ENCODE data around the gene COPS7A.

COPS7A gene

DNA sequence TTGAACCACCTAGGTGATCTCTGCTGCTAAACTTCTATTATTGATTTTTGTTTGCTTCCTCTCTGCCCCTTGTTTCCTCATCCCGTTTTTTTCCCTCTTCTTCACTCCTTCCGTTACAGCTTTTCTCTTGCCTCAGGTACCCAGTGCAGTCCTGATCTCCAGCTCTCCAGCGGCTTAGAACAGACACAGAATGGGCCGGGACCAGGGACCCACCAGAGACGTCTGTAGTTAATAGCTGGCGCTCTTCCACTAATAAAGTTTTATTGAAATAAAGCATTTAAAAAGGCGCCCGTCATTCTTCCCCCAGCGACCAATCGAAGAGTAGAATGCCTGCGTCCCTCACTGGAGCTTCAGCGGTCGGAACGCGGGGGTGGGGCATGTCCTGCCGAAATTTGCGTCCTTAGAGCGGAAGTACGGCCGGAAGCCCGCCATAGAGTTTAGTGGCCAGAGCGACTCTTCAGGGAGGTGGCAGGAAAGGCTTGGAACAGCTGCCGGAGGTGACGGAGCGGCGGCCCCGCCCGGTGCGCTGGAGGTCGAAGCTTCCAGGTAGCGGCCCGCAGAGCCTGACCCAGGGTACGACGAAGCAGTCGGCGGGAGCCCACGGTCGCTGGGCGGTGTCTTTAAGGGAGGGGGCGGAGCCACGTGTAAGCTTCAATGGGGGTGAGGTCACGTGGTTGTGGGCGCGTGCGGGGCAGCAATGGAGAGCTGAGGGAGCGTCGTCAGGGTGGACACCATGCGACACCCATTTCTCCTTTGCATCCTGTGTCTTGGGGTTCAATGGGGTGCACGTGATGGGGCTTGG lies at the start of gene COPS7A:
COPS7A (plus strand) TSS at position 440 of the 802 bp plus-strand sequence. CDS start 611 bp downstream, outside the sequence.
- peak; percentile 99 for DNase-seq (ENCODE audit: low spot score)

- DNase-seq (ENCODE audit: low spot score), result no peak
Measured at GRCh38 chr12:6676962-6677361, 46.9 kb upstream of the COPS7A start.

DNA sequence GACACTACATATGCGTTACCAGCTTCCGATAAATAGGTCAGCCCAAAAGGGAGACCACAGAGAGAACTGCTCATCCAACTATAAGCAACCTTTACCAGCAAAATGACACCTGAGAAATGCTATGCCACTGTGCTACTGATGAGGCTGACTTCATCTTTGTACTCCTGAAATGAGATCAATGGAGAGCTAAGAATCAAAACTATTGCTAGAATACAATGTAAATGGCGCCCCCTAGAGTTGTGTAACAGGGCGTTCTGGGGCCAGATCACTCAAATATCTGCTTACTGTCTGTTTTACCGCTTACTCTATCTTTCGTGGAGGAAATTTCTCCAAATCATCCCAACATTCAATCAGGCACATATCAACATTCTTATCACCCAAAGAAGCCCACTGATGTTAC lies 39.2 kb upstream of the COPS7A start:
- no peak for DNase-seq (ENCODE audit: low spot score)

- DNase-seq (ENCODE audit: low spot score), result no peak
Measured at GRCh38 chr12:6685814-6686213, 38.0 kb upstream of the COPS7A start.

DNA sequence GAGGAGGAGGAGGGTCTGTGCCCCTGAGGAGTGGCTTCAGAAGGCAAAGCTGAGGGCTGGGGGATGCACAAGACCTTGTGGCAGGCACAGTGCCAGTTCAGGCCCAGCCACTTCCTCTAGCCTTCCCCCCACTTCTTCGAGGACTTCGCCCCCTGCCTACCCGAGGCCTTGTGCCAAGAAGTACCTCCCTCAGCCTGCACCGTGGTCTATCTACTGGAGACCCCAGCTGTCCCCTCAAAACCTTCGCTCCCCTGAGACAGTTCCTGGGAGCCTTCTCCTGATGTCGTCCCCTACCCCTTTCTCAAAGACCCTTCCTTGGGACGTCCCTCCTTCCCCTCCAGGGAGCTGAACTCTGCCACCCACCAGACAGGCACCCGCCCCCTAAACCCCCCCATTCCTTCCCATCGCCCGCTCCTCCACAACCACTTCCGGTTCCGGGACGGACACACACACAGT lies 35.3 kb upstream of the COPS7A start:
- DNase-seq (ENCODE audit: low spot score), result peak; percentile 92

DNA sequence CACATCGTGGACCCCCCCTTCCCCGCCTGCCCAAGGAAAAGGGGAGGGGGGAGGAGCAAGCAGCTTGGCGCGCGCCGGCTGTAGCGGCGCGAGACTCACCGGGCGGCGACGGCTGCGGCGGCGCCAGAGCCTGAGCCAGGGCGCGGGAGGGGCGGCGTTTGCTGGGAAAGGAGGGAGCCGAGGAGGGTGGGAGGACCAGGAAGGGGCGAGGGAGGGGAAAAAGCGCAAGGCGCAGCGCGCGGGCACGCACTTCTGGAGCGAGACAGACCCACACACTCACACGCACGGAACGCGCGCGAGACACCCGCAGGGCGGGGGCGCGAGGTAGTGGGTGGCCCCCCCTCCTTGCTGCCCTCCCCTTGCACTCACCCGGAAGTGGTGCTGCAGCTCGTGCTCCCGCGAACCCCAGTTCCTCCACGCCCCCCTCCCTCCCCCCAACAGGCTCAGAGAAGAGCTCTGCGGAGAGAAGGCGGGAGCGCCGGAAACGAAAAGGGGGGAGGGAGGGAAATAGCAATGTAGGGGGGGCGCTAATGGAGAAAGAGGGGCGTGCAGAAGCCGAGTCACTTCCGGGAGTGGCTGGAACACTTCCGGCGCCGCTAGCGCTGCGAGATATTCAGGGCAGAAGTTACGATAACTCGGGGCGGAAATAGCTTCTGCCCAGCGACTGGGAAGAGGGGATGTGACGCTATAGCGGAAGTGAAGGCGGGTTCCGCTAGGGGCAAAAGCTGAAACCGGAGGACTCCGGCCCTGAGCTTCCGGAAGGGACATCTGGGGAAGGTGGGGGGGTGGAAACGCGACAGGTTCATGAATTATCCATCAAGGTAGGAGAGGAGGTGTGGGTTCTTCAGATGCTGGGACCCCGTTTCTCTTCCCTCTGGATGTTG lies 34.6 kb upstream of the COPS7A start, which contains the start of gene ZNF384:
ZNF384 (minus strand) TSS at position 377 of the 884 bp plus-strand sequence. CDS start 9,855 bp downstream, outside the sequence.
- peak; percentile 100 for DNase-seq (ENCODE audit: low spot score)

DNA sequence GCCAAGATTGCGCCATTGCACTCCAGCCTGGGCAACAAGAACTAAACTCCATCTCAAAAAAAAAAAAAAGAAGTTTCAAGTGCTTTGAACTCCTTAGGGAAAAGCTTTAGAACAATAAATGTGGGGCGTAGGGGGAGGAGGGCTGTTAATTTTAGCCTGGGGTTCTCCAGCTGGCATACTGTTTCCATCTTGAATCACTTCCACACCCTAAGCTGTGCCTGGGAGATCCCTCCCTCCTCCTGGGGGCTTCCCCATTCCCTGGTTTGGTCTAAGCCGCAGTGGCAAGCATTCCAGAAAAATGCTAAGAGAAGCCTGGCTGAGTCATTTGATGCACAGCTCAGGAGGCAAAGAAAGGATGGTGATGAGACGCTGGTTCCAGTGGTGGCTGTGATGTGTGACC lies 32.4 kb upstream of the COPS7A start:
- no peak for DNase-seq (ENCODE audit: low spot score)

DNA sequence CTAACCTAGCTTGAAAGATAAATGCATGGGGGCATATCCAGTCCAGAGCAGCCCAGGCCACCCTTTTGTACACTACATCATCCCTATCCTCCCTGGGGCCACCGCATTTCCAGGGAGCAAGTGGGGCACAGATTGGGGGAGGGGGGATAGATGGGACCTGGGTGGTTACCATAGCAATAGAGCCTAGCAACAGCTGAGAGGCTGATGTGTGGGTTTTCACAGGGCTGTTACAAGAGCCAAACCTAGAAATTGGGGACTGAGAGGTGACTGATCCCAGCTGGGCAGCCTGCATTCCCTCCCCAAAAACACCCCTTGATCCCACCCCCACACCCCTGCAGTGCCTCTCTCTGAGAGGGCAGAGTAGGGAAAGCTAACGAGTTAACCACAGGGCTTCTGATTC lies 31.0 kb upstream of the COPS7A start:
- DNase-seq (ENCODE audit: low spot score), result no peak

DNA sequence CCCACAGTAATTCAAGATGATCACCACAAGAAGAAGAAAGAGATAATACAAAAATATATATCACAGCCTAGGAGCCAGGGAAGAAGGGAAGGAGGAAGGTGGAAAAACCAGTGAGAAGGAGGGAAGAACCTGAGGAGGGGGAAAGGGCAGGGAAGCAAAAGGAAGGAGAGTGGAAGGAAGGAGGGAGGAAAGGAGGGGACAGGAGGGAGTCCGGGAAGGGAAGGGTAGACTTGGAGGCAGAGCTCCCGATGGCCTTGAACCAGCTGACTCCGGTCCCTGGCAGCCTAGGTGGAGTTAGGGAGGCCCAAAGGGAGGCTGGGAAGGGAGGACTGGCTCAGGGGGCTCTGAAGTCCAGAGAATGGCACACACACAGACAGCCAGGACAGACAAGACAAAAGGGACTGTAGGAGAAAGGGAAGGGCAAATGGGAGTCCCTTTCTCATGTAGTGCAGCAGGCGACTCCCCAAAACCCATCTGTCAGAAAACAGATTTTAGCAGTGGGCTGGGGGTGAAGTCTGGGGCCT lies 30.0 kb upstream of the COPS7A start:
- no peak for DNase-seq (ENCODE audit: low spot score)

GRCh38 chr12:6694701-6695100 lies 29.1 kb upstream of the COPS7A start:
- DNase-seq (ENCODE audit: low spot score), result no peak

- no peak for DNase-seq (ENCODE audit: low spot score)
Measured at GRCh38 chr12:6695313-6696045, 28.4 kb upstream of the COPS7A start.

DNA sequence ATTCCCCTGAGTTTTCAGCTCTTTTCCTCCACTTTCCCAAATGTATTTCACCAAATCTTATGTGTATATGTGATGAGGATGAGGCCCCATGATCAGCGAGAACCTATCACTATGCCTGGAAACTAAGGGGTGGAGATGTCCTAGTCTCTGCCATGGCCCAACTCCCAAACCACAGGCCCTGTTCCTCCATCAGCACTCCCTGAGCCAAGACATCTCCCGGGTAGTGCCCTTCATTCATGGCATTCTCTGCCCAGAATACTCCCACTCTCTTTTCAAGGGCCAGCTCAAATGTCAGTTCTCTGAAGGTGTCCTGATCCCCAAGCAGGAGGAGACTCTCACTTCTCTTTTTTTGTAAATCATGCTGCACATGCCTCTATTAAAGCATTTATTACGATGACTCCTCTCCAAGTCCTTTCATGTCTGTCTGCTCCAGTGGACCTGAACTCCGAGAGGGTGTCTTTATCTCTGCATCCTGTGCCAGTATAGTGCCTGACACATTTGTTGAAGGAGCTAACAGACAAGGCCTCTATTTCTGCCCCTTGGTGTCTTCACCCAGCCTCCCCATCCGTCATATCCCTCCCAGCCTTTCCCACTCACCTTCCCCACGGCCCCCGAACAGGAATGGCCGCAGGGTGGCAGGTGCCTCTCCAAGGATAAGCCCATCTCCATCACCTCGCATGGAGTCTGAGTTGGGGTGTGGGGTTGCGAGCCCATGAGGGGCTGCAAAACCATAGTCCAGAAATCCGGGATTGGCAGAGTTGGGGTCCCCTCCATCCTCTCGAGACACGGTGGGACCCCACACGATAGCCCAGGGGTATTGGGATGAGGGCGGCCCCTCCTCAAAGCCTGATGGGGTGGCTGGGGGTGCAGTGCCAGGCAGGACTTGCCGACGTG lies 26.9 kb upstream of the COPS7A start:
- DNase-seq (ENCODE audit: low spot score), result no peak

- peak; percentile 25 for DNase-seq (ENCODE audit: low spot score)
Measured at GRCh38 chr12:6697584-6698351, 26.1 kb upstream of the COPS7A start.

DNA sequence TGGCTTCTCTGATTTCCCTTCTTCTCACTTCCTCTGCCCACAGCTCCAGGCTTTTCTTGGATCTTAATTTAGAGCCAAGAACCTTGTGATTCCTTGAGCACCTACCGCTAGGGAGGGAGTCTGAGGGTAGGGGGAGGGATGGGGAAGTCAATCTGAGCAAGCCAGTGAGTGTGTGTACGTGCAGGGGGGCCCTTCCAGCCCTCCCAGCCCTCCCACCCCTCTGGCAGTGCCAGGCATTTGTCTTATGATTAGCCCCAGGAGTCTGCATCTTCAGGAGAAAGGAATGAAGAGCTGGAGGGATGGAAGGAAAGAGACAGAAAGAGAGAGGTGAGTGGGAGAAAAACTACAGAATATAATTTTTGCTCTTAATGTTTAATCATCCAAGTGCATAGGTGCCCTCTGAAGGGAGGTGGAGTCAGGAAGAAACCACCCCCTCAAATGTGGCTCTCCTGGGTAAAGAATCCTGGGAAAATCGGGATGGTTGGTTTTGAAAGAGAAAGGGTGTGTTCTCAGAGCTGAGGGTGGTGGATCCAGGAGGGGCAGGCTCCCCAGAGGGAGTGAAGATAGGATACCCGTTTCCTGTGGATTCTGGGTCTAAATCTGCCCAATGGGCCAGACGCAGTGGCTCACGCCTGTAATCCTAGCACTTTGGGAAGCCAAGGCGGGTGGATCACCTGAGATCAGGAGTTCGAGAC lies 25.3 kb upstream of the COPS7A start:
- no peak for DNase-seq (ENCODE audit: low spot score)

DNA sequence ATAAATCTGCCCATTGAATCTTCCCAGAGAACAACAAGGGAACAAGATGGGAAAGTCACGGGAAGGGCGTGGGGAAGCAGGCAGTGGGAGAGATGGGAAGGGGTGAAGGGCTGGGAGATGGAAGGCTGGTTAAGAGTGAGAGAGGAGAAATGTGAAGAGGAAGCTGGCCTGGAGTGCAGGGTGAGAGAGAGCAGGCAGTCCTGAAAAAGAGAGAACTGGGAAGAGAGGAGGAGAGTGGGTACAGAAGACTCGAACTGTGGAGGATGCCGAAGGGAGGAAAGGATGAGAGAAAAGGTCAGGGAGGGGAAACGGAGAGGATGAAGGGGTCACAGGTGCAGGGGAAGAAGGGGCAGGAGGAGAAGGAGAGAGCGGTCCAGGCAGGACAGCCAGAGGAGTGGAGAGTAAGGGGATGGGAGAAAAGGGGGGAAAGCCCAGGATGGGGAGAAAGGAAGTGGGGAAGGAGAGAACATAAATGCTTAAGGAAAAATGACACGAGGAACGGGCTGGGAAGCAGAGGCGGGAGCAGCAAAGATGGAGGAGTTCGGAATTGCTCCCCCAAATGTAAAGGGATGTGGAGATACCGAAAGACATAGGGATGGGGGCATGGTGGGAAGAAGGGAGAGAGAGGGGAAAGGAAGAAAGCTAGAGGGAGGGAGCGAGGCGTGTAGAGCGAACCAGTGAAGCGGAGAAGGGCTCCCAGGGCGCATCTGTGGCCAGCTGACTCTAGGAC lies 24.4 kb upstream of the COPS7A start:
- DNase-seq (ENCODE audit: low spot score), result no peak

DNA sequence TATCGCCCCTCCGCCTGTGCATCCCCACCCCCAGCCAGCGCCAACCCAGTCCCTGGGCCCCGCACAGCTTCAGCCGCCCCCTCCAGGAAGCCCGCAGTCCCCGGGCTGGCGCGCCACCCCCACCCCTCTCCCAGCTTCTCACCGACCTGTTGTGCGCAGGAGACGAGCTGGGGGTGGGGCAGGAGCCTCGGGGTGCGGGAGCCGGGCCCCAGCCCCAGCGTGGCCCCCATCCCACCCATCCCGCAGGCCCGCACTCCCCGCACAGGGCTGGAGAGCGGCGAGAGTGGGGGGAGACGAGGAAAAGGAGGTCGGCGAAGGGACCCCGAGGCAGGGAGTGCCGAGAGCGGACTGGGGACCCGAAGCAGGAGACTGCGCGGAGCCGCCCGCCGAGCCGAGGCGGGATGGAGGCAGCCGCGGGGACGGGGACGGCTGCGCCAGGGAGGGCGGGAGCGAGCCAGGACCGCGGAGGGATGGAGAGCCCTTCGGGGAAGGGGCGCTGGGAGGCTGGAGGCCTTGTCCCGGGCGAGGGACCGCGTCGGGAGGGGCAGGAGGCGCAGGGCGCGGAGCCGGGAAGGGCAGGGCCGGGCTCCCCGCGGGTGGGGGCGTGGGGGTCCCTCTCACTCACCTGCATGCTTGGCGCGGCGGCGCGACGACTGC lies 23.7 kb upstream of the COPS7A start:
- no peak for DNase-seq (ENCODE audit: low spot score)

GRCh38 chr12:6700646-6701051 lies 23.2 kb upstream of the COPS7A start, which contains the start of gene PIANP:
PIANP (minus strand) TSS chr12:6700815; CDS start chr12:6698061, 2,754 bp downstream.
- no peak for DNase-seq (ENCODE audit: low spot score)

All from pons (tissue), 1 donor.